ENCODE data around the gene LYST.
"Not testable (repeated sequence)": the region's sequence is repeated elsewhere in the genome, so short reads cannot be mapped to it uniquely, and the experiment has no call there.

Gene LYST

DNA sequence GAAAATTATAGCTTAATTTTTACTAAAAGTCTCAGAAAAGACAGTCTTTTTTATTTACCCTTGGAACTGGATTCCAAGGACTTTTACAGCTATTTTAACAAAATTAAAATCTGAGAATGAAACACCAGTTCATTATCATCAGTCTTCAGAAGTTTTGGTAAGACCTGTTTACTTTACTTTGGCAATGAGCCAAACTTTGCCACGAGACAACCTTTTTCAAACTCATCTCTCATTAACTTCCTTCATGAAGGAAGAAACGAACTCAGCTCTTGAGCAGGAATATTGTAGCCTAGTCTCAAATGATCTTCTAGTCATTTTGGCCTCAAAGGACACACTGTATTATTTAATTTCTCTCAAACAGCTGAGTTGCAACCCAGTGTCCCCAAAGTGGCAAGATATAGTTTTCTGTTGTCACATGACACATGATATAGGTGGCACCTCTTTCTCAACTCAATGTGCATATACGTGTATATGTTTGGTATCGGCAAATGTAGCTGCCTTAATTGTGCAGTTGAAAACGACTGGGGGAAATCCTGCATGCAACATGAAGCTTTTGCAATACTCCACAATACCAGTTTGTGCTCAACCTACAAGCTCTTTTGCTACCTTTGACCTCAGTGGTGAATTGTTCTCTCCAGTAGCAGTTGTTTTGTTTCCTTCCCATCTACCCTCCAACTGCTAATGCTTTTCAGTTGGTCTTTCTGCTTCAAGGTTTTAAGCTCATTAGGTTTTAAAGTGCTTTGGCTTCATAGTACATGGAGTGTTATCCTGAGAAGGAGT is 208.8 kb downstream of the LYST start:
- Histone ChIP-seq H3K9me3 (ENCODE audit: control insufficient read depth, insufficient read depth, low read length) (no peaks in the 10 kb centered on the region), H3K4me3 (ENCODE audit: low read depth, low read length) (no peak overlapping the region), H3K9ac (ENCODE audit: low read depth, low read length) (no peak overlapping the region), H3K4me1 (ENCODE audit: control insufficient read depth, insufficient read depth, low read length) (peaks cover 20% of the 10 kb centered on the region), H3K27me3 (ENCODE audit: control insufficient read depth, insufficient read depth, low read length) (no peaks in the 10 kb centered on the region), H3K36me3 (ENCODE audit: control insufficient read depth, insufficient read depth, low read length) (no peaks in the 10 kb centered on the region), H3K27ac (ENCODE audit: low read depth, low read length) (no peak overlapping the region)

DNA sequence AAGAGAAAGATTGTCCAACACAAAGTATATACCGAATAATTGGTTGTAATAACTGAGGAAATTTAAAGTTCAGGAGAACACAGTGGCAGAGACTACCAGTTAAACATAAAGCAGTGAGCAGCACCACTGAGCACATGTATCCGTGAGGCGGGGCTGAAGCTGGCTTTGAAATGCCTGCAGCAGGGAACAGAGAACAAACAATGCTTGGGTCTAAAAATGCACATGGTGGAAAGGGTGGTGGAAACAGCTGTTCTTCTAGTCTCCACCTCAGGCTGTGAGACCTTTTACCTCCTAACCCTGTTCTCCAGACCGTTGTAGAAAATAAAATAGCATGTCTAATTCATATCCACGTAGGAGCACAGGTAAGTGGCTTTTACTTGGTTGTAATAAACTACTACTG is 209.4 kb downstream of the LYST start:
- H3K27ac ChIP-seq (ENCODE audit: low read depth, low read length) = no peak overlapping the region
- peaks cover 15% of the 10 kb centered on the region for H3K4me1 ChIP-seq (ENCODE audit: control insufficient read depth, insufficient read depth, low read length)
- H3K36me3 ChIP-seq (ENCODE audit: control insufficient read depth, insufficient read depth, low read length) = no peaks in the 10 kb centered on the region
- no peaks in the 10 kb centered on the region; the same call in 1 of the 2 replicates for H3K27me3 ChIP-seq (ENCODE audit: control insufficient read depth, insufficient read depth, low read length)
- H3K4me3 ChIP-seq (ENCODE audit: low read depth, low read length) = no peak overlapping the region
- no peaks in the 10 kb centered on the region for H3K9me3 ChIP-seq (ENCODE audit: control insufficient read depth, insufficient read depth, low read length)
- H3K9ac ChIP-seq (ENCODE audit: low read depth, low read length) = no peak overlapping the region

DNA sequence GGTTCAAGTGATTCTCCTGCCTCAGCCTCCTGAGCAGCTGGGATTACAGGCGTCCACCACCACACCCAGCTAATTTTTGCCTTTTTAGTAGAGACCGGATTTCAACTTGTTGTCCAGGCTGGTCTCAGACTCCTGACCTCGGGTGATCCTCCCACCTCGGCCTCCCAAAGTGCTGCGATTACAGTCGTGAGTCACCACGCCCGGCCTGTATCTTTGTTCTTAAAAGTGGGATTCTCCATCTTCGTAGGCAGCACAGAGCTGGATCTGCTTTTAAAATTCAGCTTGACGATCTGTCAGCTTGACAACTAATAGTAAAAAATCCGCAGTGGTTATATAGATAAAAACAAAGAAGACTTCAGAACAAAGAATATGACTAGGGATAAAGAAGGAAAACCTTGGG is 214.3 kb downstream of the LYST start:
- H3K4me1 ChIP-seq (ENCODE audit: control insufficient read depth, insufficient read depth, low read length) = peaks cover 17% of the 10 kb centered on the region
- H3K9ac ChIP-seq (ENCODE audit: low read depth, low read length) = no peak overlapping the region
- no peak overlapping the region for H3K4me3 ChIP-seq (ENCODE audit: low read depth, low read length)
- H3K27ac ChIP-seq (ENCODE audit: low read depth, low read length) = no peak overlapping the region
- H3K36me3 ChIP-seq (ENCODE audit: control insufficient read depth, insufficient read depth, low read length) = no peaks in the 10 kb centered on the region
- no peaks in the 10 kb centered on the region for H3K9me3 ChIP-seq (ENCODE audit: control insufficient read depth, insufficient read depth, low read length)
- H3K27me3 ChIP-seq (ENCODE audit: control insufficient read depth, insufficient read depth, low read length) = peaks cover 12% of the 10 kb centered on the region

DNA sequence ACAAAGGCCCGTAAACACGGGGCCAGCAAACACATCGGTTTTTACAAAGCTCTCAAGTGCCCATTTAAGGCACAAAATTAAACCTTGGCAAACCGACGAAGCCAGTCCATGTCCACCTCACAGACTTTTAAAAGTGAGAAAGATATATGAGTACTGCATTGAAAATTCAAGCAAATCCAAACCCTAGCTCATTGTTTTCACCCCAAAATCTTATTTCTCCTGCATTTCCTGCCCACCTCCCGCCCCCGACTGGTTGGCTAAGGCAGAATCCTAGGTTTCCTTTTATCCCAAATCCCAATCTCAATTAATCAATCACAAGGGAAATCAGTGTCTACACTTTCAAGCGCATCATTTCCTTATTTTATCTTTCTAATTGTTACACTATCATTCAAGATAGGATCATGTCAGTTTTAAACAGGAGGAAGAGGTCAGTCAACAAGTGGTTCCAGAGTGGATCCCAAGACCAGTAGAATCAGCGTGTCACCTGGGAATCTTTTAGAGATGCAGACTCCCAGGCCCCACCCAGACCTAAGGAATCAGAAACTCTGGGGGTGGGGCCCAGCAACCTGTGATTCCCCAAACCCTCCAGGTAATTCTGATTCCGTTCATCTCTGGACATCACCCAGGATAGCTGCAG is 215.4 kb downstream of the LYST start:
- Histone ChIP-seq H3K4me1 (ENCODE audit: control insufficient read depth, insufficient read depth, low read length) (peaks cover 17% of the 10 kb centered on the region), H3K27me3 (ENCODE audit: control insufficient read depth, insufficient read depth, low read length) (peaks cover 12% of the 10 kb centered on the region), H3K27ac (ENCODE audit: low read depth, low read length) (no peak overlapping the region), H3K4me3 (ENCODE audit: low read depth, low read length) (peak overlapping the region; percentile 79), H3K9ac (ENCODE audit: low read depth, low read length) (peak overlapping the region; percentile 49; the same call in 1 of the 2 replicates), H3K36me3 (ENCODE audit: control insufficient read depth, insufficient read depth, low read length) (no peaks in the 10 kb centered on the region), H3K9me3 (ENCODE audit: control insufficient read depth, insufficient read depth, low read length) (no peaks in the 10 kb centered on the region)

DNA sequence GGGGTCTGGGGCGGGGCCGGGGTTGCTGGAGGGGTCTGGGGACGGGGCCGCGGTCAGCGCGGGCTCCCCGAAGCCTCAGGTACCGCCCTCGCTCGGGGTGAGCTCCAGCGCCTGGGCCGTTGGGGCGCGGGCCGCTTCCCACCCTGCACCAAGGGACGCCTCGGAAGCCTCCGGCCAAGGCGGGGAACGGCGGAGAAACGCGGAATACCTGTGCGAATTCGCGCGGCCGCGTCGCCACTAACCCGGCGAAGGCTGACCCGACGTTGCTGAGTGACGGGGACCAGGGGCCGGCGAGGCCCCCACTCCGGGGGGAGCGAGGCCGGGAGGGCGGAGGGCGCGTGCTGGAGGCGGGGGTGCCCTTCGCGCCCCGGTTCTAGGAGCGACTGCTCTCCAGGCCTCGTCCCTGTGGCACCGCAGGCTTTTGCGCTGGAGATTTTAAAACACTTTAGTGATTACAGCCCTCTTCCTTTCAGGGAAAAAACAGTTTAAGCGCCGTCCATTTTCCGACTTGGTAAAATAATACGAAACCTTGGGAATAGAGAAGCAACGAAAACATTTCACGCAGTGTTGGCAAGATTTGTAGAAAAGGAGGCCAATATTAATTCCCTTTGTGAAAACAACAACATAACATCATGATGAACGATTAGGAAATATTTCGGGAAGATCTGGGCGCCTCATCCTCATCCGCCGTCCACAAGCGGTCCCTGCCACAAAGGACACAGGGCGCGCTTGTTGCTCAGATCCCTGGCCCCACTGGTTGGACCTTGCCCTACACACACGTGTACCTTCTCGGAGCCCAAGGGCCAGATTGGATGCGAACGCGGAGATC is 216.2 kb downstream of the LYST start:
- Histone ChIP-seq H3K4me3 (ENCODE audit: low read depth, low read length) (peak overlapping the region; percentile 79), H3K9ac (ENCODE audit: low read depth, low read length) (peak overlapping the region; percentile 49), H3K27ac (ENCODE audit: low read depth, low read length) (peak overlapping the region; percentile 61), H3K9me3 (ENCODE audit: control insufficient read depth, insufficient read depth, low read length) (no peaks in the 10 kb centered on the region), H3K36me3 (ENCODE audit: control insufficient read depth, insufficient read depth, low read length) (no peaks in the 10 kb centered on the region), H3K4me1 (ENCODE audit: control insufficient read depth, insufficient read depth, low read length) (peaks cover 17% of the 10 kb centered on the region), H3K27me3 (ENCODE audit: control insufficient read depth, insufficient read depth, low read length) (peaks cover 12% of the 10 kb centered on the region)

DNA sequence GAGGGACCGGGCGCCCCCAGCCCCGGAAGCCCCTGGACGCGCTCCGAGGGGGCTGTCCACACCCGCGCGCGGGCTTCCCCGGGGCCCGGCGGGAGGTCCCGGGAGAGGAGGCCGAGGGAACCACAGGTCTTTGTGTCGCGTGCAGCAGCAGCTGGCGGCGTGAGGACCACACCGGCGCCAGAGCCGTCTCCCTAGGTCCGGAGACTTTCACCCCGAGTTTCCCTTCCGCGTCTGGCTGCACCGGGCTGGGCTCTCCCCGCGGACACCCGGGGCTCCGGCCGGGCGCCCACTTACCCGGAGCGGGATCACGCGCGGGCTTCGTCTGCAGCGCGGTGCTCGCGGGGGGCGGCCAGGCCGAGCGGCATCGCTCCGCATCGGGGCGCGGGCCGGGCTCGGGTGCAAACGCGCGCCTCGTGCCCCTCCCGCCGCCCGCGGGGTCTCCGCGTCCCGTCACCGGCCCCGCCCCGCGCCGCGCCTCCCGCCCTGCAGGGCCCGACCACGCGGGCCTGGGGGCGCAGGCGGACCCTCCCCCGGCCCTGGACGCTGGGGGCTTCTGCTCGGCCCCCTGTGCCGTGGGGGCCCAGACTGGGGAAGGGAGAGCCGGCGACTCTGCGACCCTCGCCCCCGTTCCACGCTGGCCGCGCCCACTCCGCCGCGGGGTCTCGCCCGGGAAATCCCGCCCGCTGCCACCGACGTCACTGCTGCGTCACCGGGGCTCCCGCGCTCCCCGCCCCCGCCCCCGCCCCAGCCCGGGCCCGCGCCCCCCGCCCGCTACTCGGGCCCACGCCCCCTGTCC is 217.1 kb downstream of the LYST start, which contains the start of gene GNG4:
Gene GNG4, minus strand, starts transcription at position 417 of the 796 bp plus-strand sequence. CDS start 65,946 bp downstream, outside the sequence.
- H3K4me1 ChIP-seq (ENCODE audit: control insufficient read depth, insufficient read depth, low read length) = peaks cover 18% of the 10 kb centered on the region
- peak within 1 kb of the TSS; percentile 61 for H3K9ac ChIP-seq (ENCODE audit: low read depth, low read length)
- H3K36me3 ChIP-seq (ENCODE audit: control insufficient read depth, insufficient read depth, low read length) = no peaks in the 10 kb centered on the region
- H3K27me3 ChIP-seq (ENCODE audit: control insufficient read depth, insufficient read depth, low read length) = peaks cover 12% of the 10 kb centered on the region
- peak within 1 kb of the TSS; percentile 61 for H3K27ac ChIP-seq (ENCODE audit: low read depth, low read length)
- H3K4me3 ChIP-seq (ENCODE audit: low read depth, low read length) = peak within 1 kb of the TSS; percentile 79
- H3K9me3 ChIP-seq (ENCODE audit: control insufficient read depth, insufficient read depth, low read length) = no peaks in the 10 kb centered on the region

DNA sequence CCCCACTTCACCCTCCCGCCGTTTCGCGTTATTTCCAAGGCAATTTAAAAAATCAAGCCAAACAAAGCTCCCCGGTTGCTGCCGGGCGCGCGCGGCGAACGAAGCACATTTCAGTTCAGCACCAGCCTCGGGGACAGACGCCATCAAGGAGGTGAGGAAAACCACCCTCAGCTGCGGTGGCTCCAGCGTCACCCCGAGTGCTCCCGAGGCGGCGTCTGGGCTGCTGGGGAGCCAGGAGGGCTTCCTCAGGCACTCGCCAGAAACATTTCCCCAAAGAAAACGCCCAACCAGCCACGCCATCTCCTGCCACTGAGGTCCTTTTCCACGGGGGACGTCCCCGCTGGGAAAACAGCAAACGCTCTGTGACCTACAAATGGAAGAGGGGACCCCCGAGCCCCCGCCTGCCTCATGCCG is 217.7 kb downstream of the LYST start:
- Histone ChIP-seq H3K9me3 (ENCODE audit: control insufficient read depth, insufficient read depth, low read length) (no peaks in the 10 kb centered on the region), H3K27ac (ENCODE audit: low read depth, low read length) (no peak overlapping the region), H3K36me3 (ENCODE audit: control insufficient read depth, insufficient read depth, low read length) (no peaks in the 10 kb centered on the region), H3K4me3 (ENCODE audit: low read depth, low read length) (peak overlapping the region; percentile 71), H3K9ac (ENCODE audit: low read depth, low read length) (no peak overlapping the region), H3K27me3 (ENCODE audit: control insufficient read depth, insufficient read depth, low read length) (peaks cover 12% of the 10 kb centered on the region), H3K4me1 (ENCODE audit: control insufficient read depth, insufficient read depth, low read length) (peaks cover 19% of the 10 kb centered on the region)

DNA sequence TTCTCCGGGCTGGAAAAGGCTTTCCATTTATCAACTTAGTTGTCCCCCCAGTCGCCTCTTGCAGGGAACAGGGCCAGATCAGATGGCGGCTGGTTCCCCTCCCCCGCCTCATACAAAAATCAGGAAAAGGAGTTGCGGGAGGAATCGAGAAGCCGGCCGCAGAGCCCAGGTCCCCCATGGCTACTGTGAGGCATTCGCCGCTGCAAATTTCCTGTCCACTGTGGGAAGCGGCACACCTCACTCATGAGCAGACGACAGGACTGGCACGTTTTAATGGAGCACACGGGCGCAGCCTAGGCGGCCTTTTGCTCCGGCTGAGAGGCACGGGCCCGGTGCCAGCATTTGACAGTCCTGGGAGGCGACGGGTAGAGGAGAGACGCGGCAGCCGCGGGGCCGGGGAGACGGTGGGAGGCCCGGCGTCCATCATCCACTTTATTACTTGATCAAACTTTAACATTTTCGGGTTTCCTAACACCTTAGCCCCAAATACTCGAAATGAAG is 218.2 kb downstream of the LYST start:
- peaks cover 24% of the 10 kb centered on the region for H3K4me1 ChIP-seq (ENCODE audit: control insufficient read depth, insufficient read depth, low read length)
- H3K4me3 ChIP-seq (ENCODE audit: low read depth, low read length) = peak overlapping the region; percentile 71
- no peaks in the 10 kb centered on the region for H3K9me3 ChIP-seq (ENCODE audit: control insufficient read depth, insufficient read depth, low read length)
- peaks cover 12% of the 10 kb centered on the region for H3K27me3 ChIP-seq (ENCODE audit: control insufficient read depth, insufficient read depth, low read length)
- H3K9ac ChIP-seq (ENCODE audit: low read depth, low read length) = no peak overlapping the region; the same call in 1 of the 2 replicates
- no peaks in the 10 kb centered on the region for H3K36me3 ChIP-seq (ENCODE audit: control insufficient read depth, insufficient read depth, low read length)
- H3K27ac ChIP-seq (ENCODE audit: low read depth, low read length) = no peak overlapping the region

DNA sequence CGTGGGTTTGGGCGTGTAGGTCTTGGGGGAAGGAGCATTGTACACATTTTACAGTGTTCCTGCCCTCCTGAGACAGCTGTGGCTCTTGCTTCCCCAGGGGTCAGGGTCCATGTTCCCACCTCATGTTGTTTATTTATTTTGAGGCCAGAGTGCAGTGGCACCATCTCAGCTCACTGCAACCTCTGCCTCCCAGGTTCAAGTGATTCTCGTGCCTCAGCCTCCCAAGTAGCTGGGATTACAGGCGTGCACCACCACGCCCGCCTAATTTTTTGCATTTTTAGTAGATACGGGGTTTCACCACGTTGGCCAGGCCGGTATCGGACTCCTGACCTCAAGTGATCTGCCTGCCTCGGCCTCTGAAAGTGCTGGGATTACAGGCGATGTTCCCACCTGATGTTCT is 219.2 kb downstream of the LYST start:
- not testable (repeated sequence) for H3K9ac ChIP-seq (ENCODE audit: low read depth, low read length); H3K36me3 ChIP-seq (ENCODE audit: control insufficient read depth, insufficient read depth, low read length); H3K9me3 ChIP-seq (ENCODE audit: control insufficient read depth, insufficient read depth, low read length); H3K27ac ChIP-seq (ENCODE audit: low read depth, low read length)
- Histone ChIP-seq H3K27me3 (ENCODE audit: control insufficient read depth, insufficient read depth, low read length) (peaks cover 12% of the 10 kb centered on the region), H3K4me1 (ENCODE audit: control insufficient read depth, insufficient read depth, low read length) (peaks cover 32% of the 10 kb centered on the region), H3K4me3 (ENCODE audit: low read depth, low read length) (0 out of 2 replicates have a peak overlapping the region, but pooled peaks have one; percentile 71)

DNA sequence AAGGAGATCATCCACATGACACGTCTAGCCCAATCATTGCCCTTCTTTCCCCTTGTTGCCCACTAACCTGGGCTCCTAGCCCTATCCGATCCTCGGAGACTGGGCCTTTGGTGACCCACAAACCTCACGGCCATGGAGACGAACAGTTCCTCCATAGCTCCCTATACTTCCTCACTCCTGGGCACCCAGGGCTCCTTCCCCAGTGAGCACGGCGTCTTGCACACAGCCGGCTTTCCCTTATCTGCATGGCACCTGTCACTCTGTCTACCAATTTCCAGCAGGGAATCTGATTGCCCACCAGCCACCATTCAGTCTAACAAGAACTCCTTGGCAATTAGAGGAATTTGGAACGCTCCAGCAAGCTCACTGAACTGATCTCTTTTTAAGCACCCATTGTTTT is 220.2 kb downstream of the LYST start:
- Histone ChIP-seq H3K9me3 (ENCODE audit: control insufficient read depth, insufficient read depth, low read length) (no peaks in the 10 kb centered on the region), H3K9ac (ENCODE audit: low read depth, low read length) (no peak overlapping the region), H3K4me1 (ENCODE audit: control insufficient read depth, insufficient read depth, low read length) (peaks cover 40% of the 10 kb centered on the region), H3K36me3 (ENCODE audit: control insufficient read depth, insufficient read depth, low read length) (no peaks in the 10 kb centered on the region), H3K27me3 (ENCODE audit: control insufficient read depth, insufficient read depth, low read length) (peaks cover 9% of the 10 kb centered on the region), H3K27ac (ENCODE audit: low read depth, low read length) (no peak overlapping the region), H3K4me3 (ENCODE audit: low read depth, low read length) (no peak overlapping the region)
